T-helper 2 cell treated with Interferon-gamma antibody and Interleukin-4, amounts not matched to agents 5 μg/mL and 100 μg/mL, for 36 hours (primary cell): ENCODE data around the gene ADGRL2.

ENCODE experiments used
- DNase-seq: peaks from one replicate; pipeline ENCODE4 v3.0.0; 2021; ENCODE audit warnings: low spot score
- H3K27ac Mint-ChIP-seq: one replicate; pipeline ENCODE4 v1.8.0; 2021; ENCODE audit warnings: mild to moderate bottlenecking, mixed read lengths
- H3K27me3 Mint-ChIP-seq: one replicate; pipeline ENCODE4 v1.8.0; 2021; ENCODE audit warnings: low read depth, mixed read lengths
- H3K36me3 Mint-ChIP-seq: one replicate; pipeline ENCODE4 v1.8.0; 2021; ENCODE audit warnings: low read depth, mixed read lengths
- H3K4me1 Mint-ChIP-seq: one replicate; pipeline ENCODE4 v1.8.0; 2021; ENCODE audit warnings: low read depth, mixed read lengths
- H3K4me3 Mint-ChIP-seq: one replicate; pipeline ENCODE4 v1.8.0; 2022; ENCODE audit warnings: mild to moderate bottlenecking, moderate library complexity, mixed read lengths
- H3K9me3 Mint-ChIP-seq: one replicate; pipeline ENCODE4 v1.8.0; 2021; ENCODE audit warnings: mixed read lengths

ADGRL2 gene

DNA sequence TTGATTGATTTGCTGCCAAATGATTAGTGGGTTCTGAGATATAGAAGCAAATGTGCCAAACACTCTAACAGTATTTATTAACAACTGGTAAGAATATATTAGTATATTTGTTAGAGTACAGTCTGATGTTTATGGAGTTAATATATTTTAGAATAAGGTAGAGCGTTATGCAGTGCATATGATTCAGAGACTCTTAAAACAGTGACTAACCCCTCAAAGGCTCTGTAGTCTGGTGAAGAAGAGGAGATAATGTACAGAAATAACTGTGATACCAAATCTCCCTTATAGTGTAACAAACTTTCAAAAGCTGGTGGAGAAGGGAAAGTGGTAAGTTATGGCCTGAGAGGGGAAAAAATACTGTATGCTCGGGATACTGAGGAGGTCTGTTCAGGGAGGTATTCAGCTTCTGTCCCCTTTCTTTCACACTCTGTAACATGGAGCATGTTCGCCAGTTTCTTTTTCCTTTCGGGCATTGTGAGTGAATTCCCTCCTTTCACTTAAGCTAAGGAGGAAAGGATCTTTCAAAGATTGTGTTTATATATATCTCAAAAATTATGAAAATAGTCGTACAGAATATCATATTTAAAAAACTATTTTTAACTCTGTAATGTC is 121.2 kb downstream of the ADGRL2 start:
- Mint-ChIP-seq H3K4me1 (no peaks in the 10 kb centered on the region), H3K36me3 (no peaks in the 10 kb centered on the region), H3K27ac (no peak overlapping the region), H3K4me3 (no peak overlapping the region), H3K27me3 (no peaks in the 10 kb centered on the region), H3K9me3 (no peaks in the 10 kb centered on the region)
- DNase-seq, result no peak

DNA sequence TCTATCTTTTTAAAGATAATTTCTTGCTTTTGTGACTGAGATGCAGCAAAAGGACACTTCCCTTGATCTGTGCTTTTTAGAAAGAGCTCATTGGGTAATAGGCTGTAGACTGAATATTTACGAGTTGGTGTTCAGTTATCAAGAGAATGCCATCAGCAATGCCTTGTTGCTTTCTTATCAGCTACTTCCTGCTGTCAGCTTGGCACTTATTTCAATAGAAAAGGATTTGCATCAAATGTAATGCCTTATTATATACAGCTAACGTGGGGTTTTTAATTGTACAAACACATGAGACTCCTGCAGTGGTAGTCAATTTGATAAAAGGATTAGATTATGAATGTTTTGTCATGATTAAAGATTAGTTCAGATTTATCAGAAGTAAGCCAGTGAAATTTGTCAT is 122.2 kb downstream of the ADGRL2 start:
- H3K27ac Mint-ChIP-seq, result no peak overlapping the region
- no peak for DNase-seq
- no peak overlapping the region for H3K4me3 Mint-ChIP-seq
- H3K27me3 Mint-ChIP-seq, result no peaks in the 10 kb centered on the region
- H3K4me1 Mint-ChIP-seq, result no peaks in the 10 kb centered on the region
- no peaks in the 10 kb centered on the region for H3K9me3 Mint-ChIP-seq
- H3K36me3 Mint-ChIP-seq, result no peaks in the 10 kb centered on the region

DNA sequence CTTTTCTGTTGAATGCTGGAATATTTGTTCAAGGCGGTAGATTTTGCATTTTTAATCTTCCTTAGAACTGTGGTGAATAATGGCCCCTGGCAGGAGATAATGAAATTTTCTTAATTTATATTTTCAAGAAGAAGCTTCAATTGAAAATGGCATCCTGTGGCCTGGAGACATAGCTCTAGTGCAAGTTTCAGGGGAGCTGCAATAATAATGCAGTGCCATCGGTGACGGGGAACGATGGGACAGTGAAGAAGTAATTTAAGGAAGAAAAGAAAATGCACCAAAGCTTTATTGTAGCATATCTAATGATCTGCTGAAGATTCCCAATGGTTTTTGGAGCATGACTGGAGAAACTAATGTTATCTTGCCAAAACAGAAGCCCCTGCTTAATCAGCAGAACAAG is 128.4 kb downstream of the ADGRL2 start:
- H3K9me3 Mint-ChIP-seq, result no peaks in the 10 kb centered on the region
- H3K4me3 Mint-ChIP-seq, result no peak overlapping the region
- H3K27me3 Mint-ChIP-seq, result no peaks in the 10 kb centered on the region
- H3K4me1 Mint-ChIP-seq, result peaks cover 1% of the 10 kb centered on the region
- H3K27ac Mint-ChIP-seq, result no peak overlapping the region
- no peaks in the 10 kb centered on the region for H3K36me3 Mint-ChIP-seq
- no peak for DNase-seq

DNA sequence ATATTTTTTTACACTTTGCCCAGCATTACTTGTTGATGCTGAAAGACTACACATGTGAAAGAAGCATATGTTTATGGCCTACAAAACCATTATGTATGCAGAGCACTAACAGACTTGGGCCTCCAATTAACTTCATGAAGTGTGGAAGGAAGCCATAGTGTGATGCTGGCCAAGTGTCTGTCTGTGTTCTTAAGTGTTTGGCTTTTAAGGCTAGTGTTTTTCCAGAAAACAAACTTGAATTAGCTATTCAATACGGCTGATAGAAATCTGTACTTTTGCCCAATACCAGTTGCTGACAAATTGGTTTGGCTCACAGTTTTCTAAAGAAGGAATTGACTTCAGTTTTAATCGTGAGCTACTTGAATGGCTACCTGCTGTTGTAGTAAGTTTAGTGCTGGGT is 136.1 kb downstream of the ADGRL2 start:
- Mint-ChIP-seq H3K9me3 (no peaks in the 10 kb centered on the region), H3K4me1 (no peaks in the 10 kb centered on the region), H3K36me3 (no peaks in the 10 kb centered on the region), H3K27me3 (no peaks in the 10 kb centered on the region), H3K27ac (no peak overlapping the region), H3K4me3 (no peak overlapping the region)
- no peak for DNase-seq

DNA sequence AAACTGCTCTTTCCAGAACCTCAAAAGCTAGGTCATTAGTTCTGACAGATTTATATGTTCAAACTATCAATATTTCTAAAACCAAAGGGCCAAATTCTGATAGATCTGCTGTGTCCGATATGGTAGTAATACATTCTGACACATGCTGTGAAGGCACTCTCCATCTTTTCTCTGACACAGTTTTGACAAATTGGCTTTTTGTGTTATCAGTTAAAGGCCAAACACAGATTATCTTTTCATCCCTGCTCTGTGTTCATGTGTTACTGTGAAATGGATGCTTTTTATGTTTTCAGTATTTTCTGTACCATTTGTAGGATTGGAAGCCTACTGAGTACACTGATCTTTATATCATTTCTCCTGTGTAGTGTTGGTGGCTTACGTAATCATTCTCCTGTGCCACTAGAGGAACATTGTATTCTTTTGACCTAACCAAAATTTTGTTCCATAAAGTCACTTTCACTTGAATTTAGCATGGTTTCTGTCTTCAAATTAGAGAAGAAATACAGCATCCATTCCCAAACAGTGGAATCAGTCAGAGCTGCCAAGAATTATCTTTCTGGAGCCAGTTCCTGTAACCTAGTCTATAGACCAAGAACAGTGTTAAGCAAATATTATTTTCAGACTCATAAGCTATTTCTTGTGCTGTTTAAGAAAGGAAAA is 137.2 kb downstream of the ADGRL2 start:
- no peaks in the 10 kb centered on the region for H3K36me3 Mint-ChIP-seq
- H3K27me3 Mint-ChIP-seq, result no peaks in the 10 kb centered on the region
- H3K4me3 Mint-ChIP-seq, result no peak overlapping the region
- no peak for DNase-seq
- H3K27ac Mint-ChIP-seq, result no peak overlapping the region
- H3K4me1 Mint-ChIP-seq, result no peaks in the 10 kb centered on the region
- no peaks in the 10 kb centered on the region for H3K9me3 Mint-ChIP-seq

DNA sequence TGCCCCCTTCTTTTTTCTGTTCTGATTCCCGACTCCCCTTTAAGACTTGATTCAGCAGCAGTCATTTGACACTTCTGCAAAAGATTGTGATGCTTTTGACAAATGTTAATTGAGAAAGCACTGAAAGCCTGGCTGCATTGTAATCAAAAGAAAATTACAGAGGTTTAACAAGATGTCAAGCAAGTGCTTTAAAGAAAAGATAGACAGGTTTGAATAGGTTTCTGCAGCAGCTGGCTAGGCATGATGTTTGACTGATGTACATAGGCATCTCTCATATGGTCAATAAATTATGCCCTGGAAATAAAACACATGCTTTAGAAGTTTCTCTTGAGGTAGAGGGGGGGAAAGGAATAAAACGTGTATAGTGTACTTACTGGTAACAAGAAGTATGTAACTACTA is 147.8 kb downstream of the ADGRL2 start:
- no peaks in the 10 kb centered on the region for H3K4me1 Mint-ChIP-seq
- no peaks in the 10 kb centered on the region for H3K9me3 Mint-ChIP-seq

DNA sequence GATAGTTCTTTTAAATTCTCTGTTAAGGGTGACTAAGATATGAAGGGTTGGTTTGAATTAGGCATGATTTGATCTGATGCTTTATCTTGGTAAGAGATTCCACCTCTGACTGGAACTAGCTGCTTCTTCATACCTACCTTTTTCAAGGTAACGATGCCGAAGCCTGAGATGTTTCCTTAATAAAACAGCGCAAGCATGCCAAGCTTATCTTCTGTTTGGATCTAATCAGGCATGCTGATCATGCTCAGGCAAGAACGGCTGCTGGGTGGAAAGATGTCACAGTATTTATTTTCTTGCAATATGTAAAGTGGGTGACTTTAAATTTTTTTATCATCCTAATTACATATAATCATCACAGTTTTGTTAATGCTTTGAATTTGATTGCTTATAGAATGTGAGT is 148.7 kb downstream of the ADGRL2 start:
- Mint-ChIP-seq H3K27me3 (no peaks in the 10 kb centered on the region), H3K36me3 (no peaks in the 10 kb centered on the region), H3K9me3 (no peaks in the 10 kb centered on the region), H3K27ac (no peak overlapping the region), H3K4me1 (no peaks in the 10 kb centered on the region), H3K4me3 (no peak overlapping the region)
- no peak for DNase-seq

More for the DNA sequence above, 147.8 kb downstream of the ADGRL2 start:
- DNase-seq, result no peak
- Mint-ChIP-seq H3K36me3 (no peaks in the 10 kb centered on the region), H3K27me3 (no peaks in the 10 kb centered on the region), H3K4me3 (no peak overlapping the region), H3K27ac (no peak overlapping the region)

DNA sequence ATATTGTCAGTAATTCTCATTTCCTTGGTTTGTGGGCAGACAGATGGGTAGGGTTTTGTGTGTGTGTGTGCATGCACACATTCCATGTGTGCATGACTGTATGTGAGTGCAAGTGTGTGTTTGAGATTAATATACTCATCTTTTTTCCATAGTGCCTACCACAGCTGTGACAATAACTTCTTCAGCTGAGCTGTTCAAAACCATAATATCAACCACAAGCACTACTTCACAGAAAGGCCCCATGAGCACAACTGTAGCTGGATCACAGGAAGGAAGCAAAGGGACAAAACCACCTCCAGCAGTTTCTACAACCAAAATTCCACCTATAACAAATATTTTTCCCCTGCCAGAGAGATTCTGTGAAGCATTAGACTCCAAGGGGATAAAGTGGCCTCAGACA is 149.3 kb downstream of the ADGRL2 start:
- Mint-ChIP-seq H3K4me1 (no peaks in the 10 kb centered on the region), H3K36me3 (no peaks in the 10 kb centered on the region), H3K27ac (no peak overlapping the region), H3K9me3 (no peaks in the 10 kb centered on the region), H3K27me3 (no peaks in the 10 kb centered on the region), H3K4me3 (no peak overlapping the region)
- no peak for DNase-seq

DNA sequence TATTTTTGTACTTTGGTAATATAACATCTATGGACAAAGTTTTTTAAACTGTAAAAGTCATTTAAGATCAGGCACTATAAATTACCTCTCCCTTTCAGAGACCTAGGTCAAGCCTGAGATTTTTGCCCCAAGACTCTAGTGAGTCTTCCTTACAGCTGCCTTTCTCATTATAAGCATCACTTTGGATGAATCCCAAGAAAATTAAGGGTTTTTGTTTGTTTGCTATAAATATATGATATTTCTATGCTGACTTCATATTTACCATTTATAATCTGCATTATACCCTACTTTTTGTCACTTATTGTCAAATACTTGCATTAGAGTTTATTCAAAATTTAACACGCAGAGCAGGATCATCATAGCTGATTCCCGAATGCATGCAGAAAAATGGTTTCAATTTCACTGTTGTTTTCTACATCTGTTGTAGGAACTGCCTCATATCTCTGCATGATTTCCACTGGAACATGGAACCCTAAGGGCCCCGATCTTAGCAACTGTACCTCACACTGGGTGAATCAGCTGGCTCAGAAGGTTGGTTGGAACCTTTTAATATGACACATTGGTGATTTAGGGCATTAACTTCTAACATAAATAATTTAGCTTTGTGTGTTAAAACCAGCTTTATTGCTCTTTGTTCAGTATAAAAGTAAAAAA is 150.0 kb downstream of the ADGRL2 start:
- no peaks in the 10 kb centered on the region for H3K4me1 Mint-ChIP-seq
- H3K9me3 Mint-ChIP-seq, result no peaks in the 10 kb centered on the region
- DNase-seq, result no peak
- H3K27ac Mint-ChIP-seq, result no peak overlapping the region
- no peaks in the 10 kb centered on the region for H3K36me3 Mint-ChIP-seq
- no peaks in the 10 kb centered on the region for H3K27me3 Mint-ChIP-seq
- H3K4me3 Mint-ChIP-seq, result no peak overlapping the region

DNA sequence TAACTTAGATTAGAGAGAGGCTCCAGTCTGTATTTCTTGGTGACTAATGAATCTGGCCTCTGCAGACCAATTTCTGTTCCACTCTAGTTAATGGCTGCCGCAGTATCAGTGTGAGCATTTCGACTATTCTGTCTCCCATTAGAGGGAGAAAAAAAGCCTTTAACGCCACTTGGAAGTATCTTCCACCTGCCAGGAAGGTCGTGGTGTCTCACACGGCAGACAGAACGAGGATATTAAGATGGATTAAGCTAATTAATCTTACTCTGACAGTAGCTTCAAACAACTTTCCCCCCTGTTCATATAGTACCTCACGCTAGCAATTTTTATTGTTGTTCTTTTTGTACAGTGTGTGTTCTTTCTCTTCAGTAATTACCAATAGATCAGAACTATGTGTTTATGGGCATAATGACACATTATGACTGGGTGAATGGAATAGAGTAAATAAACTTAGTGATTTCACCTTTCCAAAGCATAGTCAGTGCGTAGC is 153.8 kb downstream of the ADGRL2 start:
- H3K27ac Mint-ChIP-seq, result no peak overlapping the region
- no peak overlapping the region for H3K4me3 Mint-ChIP-seq
- H3K36me3 Mint-ChIP-seq, result no peaks in the 10 kb centered on the region

DNA sequence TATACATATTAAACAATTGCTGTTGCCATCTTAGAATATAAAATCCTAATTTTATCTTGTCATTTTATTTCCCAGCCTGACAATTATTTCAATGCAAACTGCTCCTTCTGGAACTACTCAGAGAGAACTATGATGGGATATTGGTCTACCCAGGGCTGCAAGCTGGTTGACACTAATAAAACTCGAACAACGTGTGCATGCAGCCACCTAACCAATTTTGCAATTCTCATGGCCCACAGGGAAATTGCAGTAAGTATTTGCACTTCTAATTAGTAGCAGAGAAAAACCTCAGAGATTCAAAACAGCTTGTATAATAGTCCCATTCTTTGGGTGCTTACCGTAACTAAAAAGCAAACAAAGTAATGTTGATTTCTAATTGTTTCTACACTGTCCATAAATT is 167.2 kb downstream of the ADGRL2 start:
- no peak overlapping the region for H3K27ac Mint-ChIP-seq
- DNase-seq, result no peak
- no peaks in the 10 kb centered on the region for H3K36me3 Mint-ChIP-seq
- H3K4me1 Mint-ChIP-seq, result no peaks in the 10 kb centered on the region
- no peaks in the 10 kb centered on the region for H3K9me3 Mint-ChIP-seq
- no peak overlapping the region for H3K4me3 Mint-ChIP-seq
- H3K27me3 Mint-ChIP-seq, result no peaks in the 10 kb centered on the region

More for the DNA sequence above, 153.8 kb downstream of the ADGRL2 start:
- Mint-ChIP-seq H3K4me1 (no peaks in the 10 kb centered on the region), H3K27me3 (no peaks in the 10 kb centered on the region), H3K9me3 (no peaks in the 10 kb centered on the region)
- no peak for DNase-seq

DNA sequence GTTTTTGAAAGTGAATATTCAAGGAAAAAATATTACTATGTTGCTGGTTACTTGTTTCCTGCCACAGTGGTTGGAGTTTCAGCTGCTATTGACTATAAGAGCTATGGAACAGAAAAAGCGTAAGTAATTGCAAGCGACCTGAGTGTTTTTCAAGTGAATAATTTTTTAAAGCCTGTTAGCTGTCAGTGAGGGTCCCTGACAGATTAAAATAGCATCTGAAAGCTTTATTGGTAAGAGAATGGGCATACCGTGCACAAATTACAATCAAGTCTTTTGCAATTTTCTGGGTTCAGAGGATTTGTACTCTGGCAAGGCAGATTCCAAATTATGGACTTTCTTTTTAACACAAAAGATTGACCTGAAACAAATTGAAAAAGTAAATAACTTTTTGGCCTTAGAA is 169.7 kb downstream of the ADGRL2 start:
- Mint-ChIP-seq H3K27me3 (no peaks in the 10 kb centered on the region), H3K4me3 (no peak overlapping the region), H3K9me3 (no peaks in the 10 kb centered on the region), H3K27ac (no peak overlapping the region), H3K4me1 (no peaks in the 10 kb centered on the region), H3K36me3 (no peaks in the 10 kb centered on the region)
- DNase-seq, result no peak

DNA sequence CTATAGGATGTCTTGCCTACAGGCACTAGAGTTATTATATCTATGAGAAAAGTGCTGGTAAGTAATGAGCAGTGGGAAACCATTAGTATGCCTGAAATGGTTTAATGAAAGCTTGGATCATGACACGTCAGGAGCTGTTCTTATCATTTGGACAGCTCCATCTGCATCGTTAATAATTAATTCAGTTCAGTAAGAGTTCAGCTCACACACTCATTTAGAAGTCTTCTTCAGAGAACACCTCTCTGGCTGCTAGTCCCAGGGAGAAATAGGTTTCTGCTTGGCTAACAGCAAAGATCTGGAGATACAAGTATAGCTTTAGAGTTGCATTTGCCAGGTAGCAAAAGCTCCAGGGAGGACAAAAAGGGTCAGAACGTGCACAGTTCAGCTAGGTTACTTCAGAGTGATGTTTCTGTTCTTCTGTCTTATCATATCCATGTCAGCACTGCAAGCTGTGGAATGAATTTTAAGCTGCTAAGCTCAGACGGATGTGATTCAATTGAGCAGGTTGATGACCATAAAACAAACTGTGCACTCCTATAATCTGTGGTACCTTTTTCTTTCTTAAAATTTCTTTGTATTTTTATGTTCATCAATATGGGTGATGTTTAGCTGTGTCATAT is 173.6 kb downstream of the ADGRL2 start:
- no peaks in the 10 kb centered on the region for H3K4me1 Mint-ChIP-seq
- H3K4me3 Mint-ChIP-seq, result no peak overlapping the region
- H3K9me3 Mint-ChIP-seq, result no peaks in the 10 kb centered on the region
- no peak overlapping the region for H3K27ac Mint-ChIP-seq
- H3K36me3 Mint-ChIP-seq, result no peaks in the 10 kb centered on the region
- H3K27me3 Mint-ChIP-seq, result no peaks in the 10 kb centered on the region
- no peak for DNase-seq

DNA sequence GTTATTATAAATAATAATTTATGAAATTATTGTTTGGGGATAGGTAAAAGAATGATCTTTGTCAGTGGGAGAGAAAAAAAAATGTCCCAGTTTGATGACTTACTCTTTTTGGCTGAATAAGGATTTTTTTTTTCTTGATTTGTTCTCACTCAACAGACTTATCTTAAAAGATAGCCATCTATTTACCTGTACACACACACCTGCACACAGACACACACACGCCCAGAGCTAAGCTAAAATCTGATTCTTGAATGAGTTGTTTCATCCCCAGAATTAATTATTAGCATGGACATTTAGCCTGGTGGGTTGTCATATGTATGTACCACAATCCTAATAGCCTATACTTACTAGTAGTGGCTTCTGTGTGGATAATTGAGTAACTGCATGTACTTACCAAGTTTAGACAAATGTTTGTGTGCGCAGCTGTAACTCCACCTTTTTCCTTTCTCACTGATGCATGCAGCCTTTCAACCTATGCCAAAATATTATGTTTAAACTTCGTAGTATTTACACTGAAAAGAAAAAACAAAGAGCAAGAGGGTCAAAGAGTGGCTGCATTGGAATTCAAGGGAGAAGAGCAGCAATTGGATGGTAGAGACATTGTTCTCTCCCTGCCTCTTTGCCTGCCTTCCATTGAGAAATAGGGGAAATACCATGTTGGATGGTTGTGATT is 174.3 kb downstream of the ADGRL2 start:
- no peak overlapping the region for H3K27ac Mint-ChIP-seq
- no peak for DNase-seq
- no peaks in the 10 kb centered on the region for H3K27me3 Mint-ChIP-seq
- H3K36me3 Mint-ChIP-seq, result no peaks in the 10 kb centered on the region
- H3K9me3 Mint-ChIP-seq, result no peaks in the 10 kb centered on the region
- no peaks in the 10 kb centered on the region for H3K4me1 Mint-ChIP-seq
- no peak overlapping the region for H3K4me3 Mint-ChIP-seq
